HL-60 (cell line): ENCODE results near the gene PTPRM.

Source experiments
- CTCF ChIP-seq: IDR thresholded peaks from one replicate; pipeline ENCODE4 v1.5.1; 2011; ENCODE audit warnings: low read length, control low read depth, inconsistent platforms; ENCODE audit not compliant: insufficient read depth
- GABPA ChIP-seq: IDR thresholded peaks from 2 replicates; pipeline ENCODE4 v1.6.1; 2012; ENCODE audit warnings: low read depth
- POLR2AphosphoS5 ChIP-seq: IDR thresholded peaks from 2 replicates; pipeline ENCODE4 v1.6.1; 2012; ENCODE audit warnings: low read depth
- REST ChIP-seq: IDR thresholded peaks from 2 replicates; pipeline ENCODE4 v1.6.1; 2012; ENCODE audit warnings: low read depth; ENCODE audit not compliant: insufficient replicate concordance
- SPI1 ChIP-seq: IDR thresholded peaks from 2 replicates; pipeline ENCODE4 v1.6.1; 2012; ENCODE audit warnings: low read depth, mild to moderate bottlenecking, borderline replicate concordance

GRCh38 chr18:7789856-7790552, 222.9 kb downstream of the PTPRM start:
- TF ChIP-seq CTCF (no peak), POLR2AphosphoS5 (no peak), REST (no peak), GABPA (no peak), SPI1 (no peak)
